Ovary (tissue), 9 donors: ENCODE measurements around the gene STK11IP. TPM values are rescaled to one million over a fixed set of nuclear protein-coding genes. Genes with fewer than 3 reads are reported as not detected.

ENCODE experiments used
- DNase-seq, 5 donors: peaks; one replicate each; pipeline ENCODE4 v3.0.0-alpha.2; 2019 to 2020
- H3K27ac ChIP-seq, 2 donors: fragments of 200-600 bp; one replicate each; pipeline versions ENCODE4 v1.5.1 to v1.8.0; 2019 to 2022
- H3K27me3 ChIP-seq: fragments of 200-600 bp; one replicate; pipeline ENCODE4 v1.8.0; 2022
- H3K36me3 ChIP-seq: fragments of 200-600 bp; sonication (generic); one replicate; pipeline ENCODE4 v1.5.1; 2019
- H3K4me1 ChIP-seq: one replicate; pipeline ENCODE4 v1.8.1; 2013; ENCODE audit warnings: mild to moderate bottlenecking, moderate library complexity; ENCODE audit not compliant: insufficient read depth
- H3K4me3 ChIP-seq: fragments of 200-600 bp; sonication (generic); one replicate; pipeline ENCODE4 v1.5.1; 2017
- H3K9me3 ChIP-seq, 2 donors: fragments of 200-600 bp in 1 of 2; sonication (generic) in 1 of 2; one replicate each; pipeline versions ENCODE4 v1.5.1 to v1.8.1; 2013 to 2019; ENCODE audit warnings: mild to moderate bottlenecking in 1 of 2, moderate library complexity in 1 of 2
- CTCF ChIP-seq, 3 donors: fragments of 450-650 bp in 2 of 3; fragments of 200-600 bp in 1 of 3; IDR thresholded peaks; one replicate each; pipeline versions ENCODE4 v1.5.1 to v1.8.0; 2016 to 2022; ENCODE audit warnings: antibody characterized with exemption in 3 of 3, mild to moderate bottlenecking in 1 of 3
- EP300 ChIP-seq: sonication (generic); formaldehyde crosslinking; IDR thresholded peaks from one replicate; pipeline ENCODE4 v1.6.1; 2017; ENCODE audit warnings: antibody characterized with exemption
- POLR2A ChIP-seq: fragments of 450-650 bp; IDR thresholded peaks from one replicate; pipeline ENCODE4 v1.6.1; 2017; ENCODE audit warnings: antibody characterized with exemption, mild to moderate bottlenecking, moderate library complexity
- WGBS, 3 donors: extraction: QIAGEN DNeasy Blood & Tissue Kit in 1 of 3; methylation state at CpG; one replicate each; pipeline versions ENCODE4 v1.1.5 to v1.1.7; 2013 to 2017; 5-methylcytosine and 5-hydroxymethylcytosine counted together
- intact Hi-C, 4 donors: fragments of 100-400 bp; cut with DNase I; formaldehyde crosslinking; loops; one replicate each; pipeline versions ENCODE4 v1.11.0 to v1.15.1; 2022 to 2023
- polyA plus RNA-seq, 2 donors: library from polyadenylated mRNA; stranded (reverse); fragments of 200-250 nt in 1 of 2; fragments of 350-450 nt in 1 of 2; fragmentation: Illumina TruSeq in 1 of 2; extraction: RNeasy Lipid Tissue Mini Kit (QIAGEN cat#74804) in 1 of 2; gene quantifications; one replicate each; pipeline ENCODE4 v1.2.3, GENCODE V29; 2013 to 2014
- total RNA-seq, 7 donors: library from RNA; depleted of rRNA in 2 of 7; stranded (reverse); fragments of >200 nt in 2 of 7; fragmentation: NEBNext Ultra II Directional in 3 of 7; extraction: Animal tissue kit (Norgen Biotek cat#: 25700) in 3 of 7; gene quantifications; one replicate each; pipeline versions ENCODE4 v1.1.0 to v1.2.4, GENCODE V29; 2016 to 2023
- donor health status: DM: no; HTN: no; CAD: no; lungs with moderate emphysema.
- donor health status: DM: no; HTN: no; CAD: no.
- donor health status: Bipolar disorder and iron deficiency.
- donor health status: DM: yes; HTN: yes; CAD: no.
- donor health status: DM: no; HTN: no; CAD: no.
- donor health status: DM: yes; HTN: yes; CAD: no.

The STK11IP gene
- total and polyA plus RNA-seq, 9 donors = 9.2 to 73.7 (median 43.8) TPM

- 88 to 93% (median 90%) methylated on average over 11 of the region's 11 CpGs for WGBS, 3 donors
- H3K27me3 ChIP-seq = no peaks in the 10 kb centered on the region
- no peak overlapping the region for H3K4me3 ChIP-seq
- no peak overlapping the region for H3K27ac ChIP-seq
- no peaks in the 10 kb centered on the region for H3K36me3 ChIP-seq
- TF ChIP-seq POLR2A = no peak
- no peak for TF ChIP-seq CTCF (IDR thresholded peaks at IDR 0.05)
- TF ChIP-seq EP300 = no peak
- intact Hi-C loops = no loop called here
- DNase-seq = peak in 1 of 5 donors; percentile 15
- H3K9me3 ChIP-seq = no peaks in the 10 kb centered on the region
- H3K4me1 ChIP-seq = peaks cover 22% of the 10 kb centered on the region
Measured at GRCh38 chr2:219614076-219614860, 16.6 kb downstream of the STK11IP start.

GRCh38 chr2:219615036-219615435 is 17.4 kb downstream of the STK11IP start:
- intact Hi-C loops = no loop called here
- no peak for DNase-seq
- Histone ChIP-seq H3K36me3 (no peaks in the 10 kb centered on the region), H3K27ac (no peak overlapping the region), H3K4me1 (peaks cover 20% of the 10 kb centered on the region), H3K27me3 (no peaks in the 10 kb centered on the region), H3K4me3 (no peak overlapping the region), H3K9me3 (no peaks in the 10 kb centered on the region)
- WGBS, 3 donors = 91 to 94% (median 93%) methylated on average over 11 of the region's 11 CpGs
- TF ChIP-seq EP300 = no peak
- no peak for TF ChIP-seq CTCF (IDR thresholded peaks at IDR 0.05)
- TF ChIP-seq POLR2A = no peak

- Histone ChIP-seq H3K9me3 (no peaks in the 10 kb centered on the region), H3K4me1 (peaks cover 14% of the 10 kb centered on the region), H3K4me3 (no peak overlapping the region), H3K27ac (no peak overlapping the region), H3K36me3 (no peaks in the 10 kb centered on the region), H3K27me3 (no peaks in the 10 kb centered on the region)
- DNase-seq = peak in 1 of 5 donors; percentile 44
- intact Hi-C loops = no loop called here
- no peak for TF ChIP-seq EP300
- TF ChIP-seq CTCF (IDR thresholded peaks at IDR 0.05) = no peak
- TF ChIP-seq POLR2A = no peak
- WGBS, 3 donors = 81 to 86% (median 85%) methylated on average over 12 of the region's 12 CpGs
Measured at GRCh38 chr2:219615894-219616293, 18.2 kb downstream of the STK11IP start.

- H3K9me3 ChIP-seq = no peaks in the 10 kb centered on the region
- peaks cover 8% of the 10 kb centered on the region for H3K4me1 ChIP-seq
- no peak overlapping the region for H3K4me3 ChIP-seq
- H3K27me3 ChIP-seq = no peaks in the 10 kb centered on the region
- H3K36me3 ChIP-seq = no peaks in the 10 kb centered on the region
- WGBS, 3 donors = 92 to 95% (median 94%) methylated on average over 4 of the region's 4 CpGs
- no peak for DNase-seq
- TF ChIP-seq POLR2A = no peak
- no peak for TF ChIP-seq CTCF (IDR thresholded peaks at IDR 0.05)
- TF ChIP-seq EP300 = no peak
- intact Hi-C loops = no loop called here
- no peak overlapping the region for H3K27ac ChIP-seq
Measured at GRCh38 chr2:219616550-219616949, 18.9 kb downstream of the STK11IP start.
